GM12892 (cell line): ENCODE results near the gene BOLL. TPM values are rescaled to one million over a fixed set of nuclear protein-coding genes. Genes with fewer than 3 reads are reported as not detected.
A peak's percentile ranks its signal among the peaks of the same experiment; 100 is the strongest.
"Not testable (repeated sequence)": the region's sequence is repeated elsewhere in the genome, so short reads cannot be mapped to it uniquely, and the experiment has no call there.

Source experiments
- DNase-seq: peaks from one replicate; pipeline ENCODE4 v3.0.0; 2011; ENCODE audit not compliant: insufficient read length
- FAIRE-seq: peaks from 2 replicates; lab custom pipeline; 2011; peaks lifted over from hg19 to GRCh38; lab: Jason Lieb, UNC
- POLR2A ChIP-seq: IDR thresholded peaks from 2 replicates; pipeline ENCODE4 v1.6.1; 2011; ENCODE audit warnings: low read depth, low read length, control low read depth
- POLR2AphosphoS5 ChIP-seq: IDR thresholded peaks from 2 replicates; pipeline ENCODE4 v1.6.1; 2011; ENCODE audit warnings: low read depth, low read length, control low read depth
- TAF1 ChIP-seq: IDR thresholded peaks from 2 replicates; pipeline ENCODE4 v1.6.1; 2011; ENCODE audit warnings: low read depth, mild to moderate bottlenecking, control low read depth, low read length, borderline replicate concordance
- polyA plus RNA-seq: library from polyadenylated mRNA; unstranded; fragments of >200 nt; gene quantifications from one replicate; pipeline ENCODE4 v1.2.1, GENCODE V29; 2012; ENCODE audit warnings: missing spikeins, inconsistent platforms; ENCODE audit not compliant: missing spikeins

Gene BOLL, protein sequence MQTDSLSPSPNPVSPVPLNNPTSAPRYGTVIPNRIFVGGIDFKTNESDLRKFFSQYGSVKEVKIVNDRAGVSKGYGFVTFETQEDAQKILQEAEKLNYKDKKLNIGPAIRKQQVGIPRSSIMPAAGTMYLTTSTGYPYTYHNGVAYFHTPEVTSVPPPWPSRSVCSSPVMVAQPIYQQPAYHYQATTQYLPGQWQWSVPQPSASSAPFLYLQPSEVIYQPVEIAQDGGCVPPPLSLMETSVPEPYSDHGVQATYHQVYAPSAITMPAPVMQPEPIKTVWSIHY
- polyA plus RNA-seq = 0.28 TPM

DNA sequence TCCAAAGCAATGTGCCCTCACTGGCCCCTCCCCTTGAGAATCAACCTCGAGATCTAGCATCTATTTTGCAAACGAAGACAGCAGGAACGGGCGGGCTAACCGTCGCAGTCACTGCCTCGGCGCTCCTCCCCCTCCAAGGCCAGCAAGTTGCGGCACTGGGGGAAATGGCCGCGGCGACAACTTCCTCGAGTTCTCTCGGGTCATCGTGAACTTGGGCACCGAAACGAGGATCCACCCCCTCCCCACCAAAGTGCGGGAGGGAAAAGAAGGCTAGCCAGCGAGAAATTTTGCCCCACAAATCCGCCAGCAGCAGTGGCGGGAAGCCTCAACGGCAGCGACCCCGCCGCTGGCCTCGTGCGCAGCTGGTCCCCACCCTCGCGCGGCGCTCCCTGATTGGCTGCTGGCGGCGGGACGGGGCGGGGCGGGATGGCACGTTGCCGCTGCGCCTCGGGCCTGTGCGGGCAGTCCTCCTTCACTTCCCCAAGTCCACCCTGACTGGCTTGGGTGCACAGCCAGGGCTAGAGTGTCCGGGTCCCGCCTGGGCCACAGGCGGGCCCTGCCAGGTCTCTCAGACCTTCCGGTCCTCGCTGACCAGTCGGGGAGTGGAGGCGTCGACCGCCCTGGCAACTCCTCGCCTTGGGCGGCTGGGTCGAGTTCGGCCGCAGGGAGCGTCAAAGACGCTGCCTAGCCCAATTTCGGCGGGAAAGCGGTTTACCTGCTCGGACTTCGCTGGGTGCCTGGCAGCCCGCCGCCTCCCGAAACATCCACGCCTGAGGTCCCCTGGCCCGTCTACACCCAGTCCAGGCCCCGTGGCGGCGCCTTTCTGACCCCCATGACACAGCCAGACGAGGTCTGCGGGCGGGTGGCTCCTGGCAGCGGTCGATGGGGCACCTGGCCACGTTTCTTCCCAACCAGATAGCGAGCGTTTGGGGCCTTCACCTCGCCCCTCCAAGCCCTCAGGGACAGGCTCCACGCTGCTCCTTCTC, at the start of gene BOLL:
BOLL (minus strand) TSS at position 364 of the 986 bp plus-strand sequence. CDS start 3,469 bp downstream, outside the sequence.
- TF ChIP-seq POLR2A (no peak), POLR2AphosphoS5 (no peak), TAF1 (no peak)
- no peak for DNase-seq
- FAIRE-seq = no peak

DNA sequence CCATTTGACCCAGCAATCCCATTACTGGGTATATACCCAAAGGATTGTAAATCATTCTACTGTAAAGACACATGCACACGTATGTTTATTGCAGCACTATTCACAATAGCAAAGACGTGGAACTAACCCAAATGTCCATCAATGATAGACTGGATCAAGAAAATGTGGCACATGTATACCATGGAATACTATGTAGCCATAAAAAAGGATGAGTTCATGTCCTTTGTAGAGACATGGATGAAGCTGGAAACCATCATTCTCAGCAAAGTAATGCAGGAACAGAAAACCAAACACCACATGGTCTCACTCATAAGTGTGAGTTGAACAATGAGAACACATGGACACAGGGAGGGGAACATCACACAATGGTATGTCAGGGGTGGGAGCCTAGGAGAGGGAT, 49.7 kb upstream of the BOLL start:
- not testable (repeated sequence) for DNase-seq, FAIRE-seq

DNA sequence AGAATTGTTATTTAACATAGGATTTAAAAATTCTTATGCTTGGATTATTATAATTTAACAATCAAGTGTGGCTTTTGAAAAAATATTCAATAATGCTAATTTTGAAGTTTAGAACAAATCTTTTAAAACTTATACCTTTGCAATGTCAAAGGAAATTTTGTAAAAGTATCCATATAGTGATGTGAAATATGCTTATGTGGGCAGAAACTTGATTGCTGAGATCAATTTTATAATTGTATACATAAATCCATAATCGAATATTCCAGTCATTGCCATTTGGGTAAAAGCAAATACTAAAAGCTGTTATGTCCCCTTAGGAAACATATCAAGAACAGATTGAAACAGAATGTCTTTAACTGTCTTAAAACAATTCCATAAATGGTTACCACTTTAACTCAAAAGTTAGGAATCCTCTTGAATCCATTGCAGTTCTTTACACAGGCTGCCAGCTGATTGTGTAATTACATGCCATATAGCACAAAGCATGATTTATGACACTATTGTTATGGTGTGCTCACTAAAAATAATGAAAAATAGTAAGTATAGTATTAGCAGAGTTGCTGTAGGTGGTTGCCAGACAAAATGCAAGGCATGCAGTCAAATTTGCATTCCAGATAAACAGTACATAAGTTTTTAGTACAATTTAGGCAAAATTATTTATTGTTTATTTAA, 43.5 kb upstream of the BOLL start:
- FAIRE-seq = no peak
- TF ChIP-seq POLR2AphosphoS5 = no peak
- no peak for TF ChIP-seq TAF1
- TF ChIP-seq POLR2A = no peak
- no peak for DNase-seq

- FAIRE-seq = no peak
- TF ChIP-seq POLR2A (no peak), TAF1 (no peak), POLR2AphosphoS5 (no peak)
Measured at GRCh38 chr2:197827618-197828017, 42.5 kb upstream of the BOLL start.

GRCh38 chr2:197822333-197822732, 37.2 kb upstream of the BOLL start:
- DNase-seq = no peak
- TF ChIP-seq TAF1 (no peak), POLR2AphosphoS5 (no peak), POLR2A (no peak)
- FAIRE-seq = peak; percentile 27

More at GRCh38 chr2:197827618-197828017, 42.5 kb upstream of the BOLL start:
- DNase-seq = no peak

- TF ChIP-seq TAF1 (no peak), POLR2A (no peak), POLR2AphosphoS5 (no peak)
- FAIRE-seq (no peak), DNase-seq (no peak)
Measured at GRCh38 chr2:197821550-197822289, 36.6 kb upstream of the BOLL start.

DNA sequence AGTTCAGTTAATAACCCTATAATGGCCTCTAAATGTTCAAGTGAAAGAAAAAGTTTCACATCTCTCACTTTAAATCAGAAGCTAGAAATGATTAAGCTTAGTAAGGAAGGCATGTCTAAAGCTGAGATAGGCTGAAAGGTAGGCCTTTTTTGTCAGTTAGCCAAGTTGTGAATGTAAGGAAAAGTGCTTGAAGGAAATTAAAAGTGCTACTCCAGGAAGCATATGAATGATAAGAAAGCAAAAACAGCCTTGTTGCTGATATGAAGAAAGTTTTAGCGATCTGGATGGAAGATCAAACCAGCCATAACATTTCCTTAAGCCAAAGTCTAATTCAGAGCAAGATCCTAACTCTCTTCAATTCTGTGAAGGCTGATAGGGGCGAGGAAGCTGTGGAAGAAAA, 29.4 kb upstream of the BOLL start:
- no peak for DNase-seq
- FAIRE-seq = no peak
- no peak for TF ChIP-seq POLR2A
- TF ChIP-seq TAF1 = no peak
- TF ChIP-seq POLR2AphosphoS5 = no peak

- TF ChIP-seq POLR2A (no peak), TAF1 (no peak), POLR2AphosphoS5 (no peak)
- DNase-seq (no peak), FAIRE-seq (peak; percentile 67)
Measured at GRCh38 chr2:197813093-197813787, 28.1 kb upstream of the BOLL start.

DNA sequence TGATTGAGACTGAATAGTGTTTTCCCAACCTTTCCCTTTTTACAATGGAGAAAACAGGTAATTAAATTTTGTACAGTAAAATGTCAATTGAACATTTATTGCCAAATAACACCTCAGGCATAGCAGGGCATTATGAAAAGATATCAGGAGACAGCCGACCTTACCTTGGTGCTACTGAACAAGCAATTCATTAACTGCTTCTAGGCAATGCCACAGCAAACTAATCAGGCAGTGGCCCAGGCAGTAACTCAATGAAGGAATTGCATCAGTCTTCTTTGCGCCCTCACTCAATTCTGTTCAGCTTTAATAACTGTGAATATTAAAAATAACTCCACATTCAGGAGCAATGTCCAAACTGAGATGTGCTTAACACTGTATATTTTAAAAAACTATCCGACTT, 25.4 kb upstream of the BOLL start:
- no peak for TF ChIP-seq POLR2A
- TF ChIP-seq POLR2AphosphoS5 = no peak
- no peak for TF ChIP-seq TAF1
- FAIRE-seq = no peak

GRCh38 chr2:197810016-197810415, 24.9 kb upstream of the BOLL start:
- DNase-seq = no peak
- no peak for TF ChIP-seq TAF1
- TF ChIP-seq POLR2AphosphoS5 = no peak
- TF ChIP-seq POLR2A = no peak
- FAIRE-seq = no peak

More for the DNA sequence above, 25.4 kb upstream of the BOLL start:
- no peak for DNase-seq
